GM19328 (cell line): ENCODE data around the gene CWF19L2.
"Not testable (repeated sequence)": the region's sequence is repeated elsewhere in the genome, so short reads cannot be mapped to it uniquely, and the experiment has no call there.

Experiments
- ATAC-seq: cut with Tn5 transposase; IDR thresholded peaks from one replicate; pipeline ENCODE4 v1.9.1; 2021; ENCODE audit warnings: mild to moderate bottlenecking, moderate library complexity; ENCODE audit not compliant: unreplicated experiment

CWF19L2 gene

GRCh38 chr11:107439586-107440167, 17.9 kb downstream of the CWF19L2 start:
- no peak for ATAC-seq

DNA sequence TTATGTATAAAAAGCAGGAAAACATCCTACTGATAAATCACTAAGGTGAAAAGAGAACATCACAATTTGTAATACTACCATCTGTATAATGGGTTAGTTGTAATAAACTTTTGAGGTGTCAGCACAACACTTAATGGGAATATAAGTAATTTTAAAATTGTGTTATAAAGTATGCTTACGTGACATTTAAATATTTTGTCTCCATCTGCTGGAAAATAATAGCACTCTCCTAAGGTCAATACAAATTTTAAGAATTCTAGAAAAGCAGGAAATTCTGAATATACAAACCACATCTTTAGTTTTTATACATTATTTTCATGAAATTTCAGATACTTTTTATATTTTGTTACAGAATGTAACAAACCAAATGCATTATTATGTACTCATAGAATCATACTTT, 19.5 kb downstream of the CWF19L2 start:
- no peak for ATAC-seq

DNA sequence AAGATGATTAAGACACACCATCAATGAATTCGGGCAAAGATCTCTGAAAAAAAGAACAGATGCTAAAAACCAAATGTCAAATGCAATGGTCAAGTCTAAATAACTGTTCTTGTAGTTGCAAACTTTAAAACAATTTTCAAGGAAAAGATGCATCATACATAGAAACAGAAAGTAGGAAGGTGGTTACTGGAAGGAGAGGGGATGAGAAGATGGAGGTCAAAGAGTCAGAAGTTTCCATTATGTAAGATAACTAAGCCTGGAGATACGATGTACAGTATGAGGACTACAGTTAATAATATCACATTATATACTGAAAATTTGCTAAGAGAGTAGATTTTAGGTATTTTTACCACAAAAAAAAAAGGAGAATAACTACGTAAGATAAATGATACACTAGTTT, 27.1 kb downstream of the CWF19L2 start:
- no peak for ATAC-seq

- ATAC-seq = no peak
Measured at GRCh38 chr11:107427569-107428180, 29.9 kb downstream of the CWF19L2 start.

- no peak for ATAC-seq
Measured at GRCh38 chr11:107413352-107413751, 44.3 kb downstream of the CWF19L2 start.

- ATAC-seq = no peak
Measured at GRCh38 chr11:107408762-107409211, 48.8 kb downstream of the CWF19L2 start.

DNA sequence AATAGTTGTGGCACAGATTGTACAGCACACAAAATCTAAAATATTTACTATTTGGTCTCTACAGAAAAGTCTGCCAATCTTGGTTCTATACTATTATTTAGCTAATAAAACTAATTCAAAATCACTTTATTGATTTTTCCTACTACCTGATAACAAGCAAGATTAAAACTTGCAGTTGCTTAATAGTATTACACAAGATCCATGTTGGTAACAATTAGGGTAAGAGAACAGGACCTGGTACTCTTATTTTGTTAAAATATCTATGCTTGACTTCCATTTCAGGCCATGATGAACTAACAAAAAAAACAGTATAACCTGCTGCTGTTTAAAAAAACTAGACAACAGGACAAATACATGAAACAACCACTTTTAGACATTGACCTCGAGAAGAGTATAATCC, 52.4 kb downstream of the CWF19L2 start:
- no peak for ATAC-seq

DNA sequence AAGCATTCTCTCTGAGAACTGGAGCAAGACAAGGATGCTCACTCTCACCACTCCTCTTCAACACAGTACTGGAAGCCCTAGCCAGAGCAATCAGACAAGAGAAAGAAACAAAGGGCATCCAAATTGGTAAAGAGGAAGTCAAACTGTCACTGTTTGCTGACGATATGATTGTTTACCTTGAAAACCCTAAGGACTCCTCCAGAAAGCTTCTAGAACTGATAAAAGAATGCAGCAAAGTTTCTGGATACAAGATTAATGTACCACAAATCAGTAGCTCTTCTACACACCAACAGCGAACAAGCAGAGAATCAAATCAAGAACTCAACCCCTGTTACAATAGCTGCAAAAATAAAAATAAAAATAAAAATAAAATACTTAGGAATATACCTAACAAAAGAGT, 56.5 kb downstream of the CWF19L2 start:
- ATAC-seq = not testable (repeated sequence)

GRCh38 chr11:107397357-107397756, 60.3 kb downstream of the CWF19L2 start:
- no peak for ATAC-seq

DNA sequence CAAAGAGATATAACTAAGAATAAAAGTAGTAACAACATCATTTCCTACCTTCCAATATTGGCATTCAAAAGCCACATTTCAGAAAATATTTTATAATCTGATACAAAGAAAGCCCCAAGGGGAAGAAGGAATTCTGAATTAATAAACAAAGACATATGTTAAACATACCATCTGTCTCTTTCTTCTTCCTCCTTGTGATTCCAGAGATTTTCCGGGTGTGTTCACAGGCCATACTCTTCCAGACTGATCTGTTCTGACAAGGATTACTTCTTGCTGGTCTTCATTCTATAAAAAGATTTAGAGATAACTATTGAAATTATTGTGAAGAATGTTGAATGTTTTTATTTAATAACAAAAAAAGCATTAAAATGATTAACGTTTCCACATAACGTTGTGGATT, 65.0 kb downstream of the CWF19L2 start:
- no peak for ATAC-seq

DNA sequence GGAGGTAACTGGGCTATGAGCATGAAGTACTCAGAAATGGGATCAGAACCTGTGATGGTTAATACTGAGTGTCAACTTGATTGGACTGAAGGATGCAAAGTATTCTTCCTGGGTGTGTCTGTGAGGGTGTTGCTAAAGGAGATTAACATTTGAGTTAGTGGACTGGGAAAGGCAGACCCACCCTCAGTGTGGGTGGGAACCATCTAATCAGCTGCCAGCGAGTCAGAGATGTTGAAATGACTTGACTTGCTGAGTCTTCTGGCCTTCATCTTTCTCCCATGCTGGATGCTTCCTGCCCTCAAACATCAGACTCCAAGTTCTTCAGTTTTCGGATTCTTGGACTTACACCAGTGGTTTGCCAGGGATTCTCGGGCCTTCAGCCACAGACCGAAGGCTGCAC, 66.9 kb downstream of the CWF19L2 start:
- not testable (repeated sequence) for ATAC-seq

DNA sequence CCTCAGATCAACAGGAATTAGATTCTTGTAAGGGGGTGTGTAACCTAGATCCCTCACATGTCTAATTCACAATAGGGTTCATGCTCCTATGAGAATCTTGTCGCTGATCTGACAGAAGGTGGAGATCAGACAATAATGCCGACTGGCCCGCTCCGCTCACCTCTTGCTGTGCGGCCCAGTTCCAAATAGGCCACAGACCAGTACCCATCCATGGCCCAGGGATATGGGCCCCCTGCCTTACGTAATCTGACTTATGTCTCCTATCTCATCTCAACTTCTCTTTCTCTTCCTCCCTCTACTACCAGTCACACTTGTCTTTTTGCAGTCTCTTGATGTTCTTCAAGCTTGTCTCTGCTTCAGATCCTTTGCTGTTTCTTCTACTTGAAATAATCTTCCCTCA, 70.0 kb downstream of the CWF19L2 start:
- no peak for ATAC-seq

- ATAC-seq = no peak
Measured at GRCh38 chr11:107385361-107385981, 72.2 kb downstream of the CWF19L2 start.

DNA sequence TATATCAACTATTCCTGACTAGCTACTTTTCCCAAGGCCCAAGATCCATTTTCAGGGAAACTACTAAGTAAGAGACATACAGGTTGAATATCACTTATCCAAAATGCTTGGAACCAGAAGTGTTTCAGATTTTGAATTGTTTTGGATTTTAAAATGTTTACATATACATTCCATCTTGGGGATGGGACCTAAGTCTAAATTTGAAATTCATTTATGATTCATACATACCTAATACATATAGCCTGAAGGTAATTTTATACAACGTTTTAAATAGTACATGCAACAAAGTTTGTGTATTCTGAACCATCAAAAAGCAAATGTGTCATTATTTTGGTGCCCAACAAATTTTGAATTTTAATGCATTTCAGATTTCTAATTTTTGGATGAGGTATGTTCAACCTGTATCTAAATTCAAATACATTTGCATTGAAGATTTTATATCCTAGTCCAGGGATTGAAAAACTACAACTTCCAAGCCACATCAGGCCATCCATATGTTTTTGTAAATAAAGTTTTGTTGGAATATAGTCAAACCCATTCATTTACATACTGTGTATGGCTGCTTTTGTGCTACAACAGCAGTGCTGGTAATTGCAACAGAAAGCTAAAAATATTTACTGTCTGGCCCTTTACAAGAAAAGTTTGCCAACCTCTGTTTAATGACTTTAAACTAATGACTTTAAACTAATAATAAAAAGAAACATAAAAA, 73.3 kb downstream of the CWF19L2 start:
- ATAC-seq = no peak

GRCh38 chr11:107372439-107372838, 85.2 kb downstream of the CWF19L2 start:
- no peak for ATAC-seq

DNA sequence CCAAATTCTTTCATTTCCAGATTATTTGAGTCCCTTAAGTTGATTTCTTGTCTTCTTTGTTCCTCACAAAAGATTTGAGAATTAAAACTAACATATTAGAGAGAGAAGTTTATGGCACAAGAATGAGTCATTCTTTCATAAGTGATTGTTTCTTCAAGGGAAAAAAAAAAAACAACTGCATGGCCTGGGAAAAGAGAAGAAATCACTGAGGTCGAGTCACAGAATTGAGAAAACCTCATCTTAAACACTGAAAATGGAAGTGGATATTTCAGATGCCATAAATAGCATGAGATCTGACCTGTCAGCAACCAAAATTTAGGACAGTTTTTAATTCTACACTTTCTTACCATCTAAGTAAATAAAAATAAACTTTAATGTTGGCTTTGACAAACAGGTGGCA, 87.2 kb downstream of the CWF19L2 start:
- no peak for ATAC-seq

- no peak for ATAC-seq
Measured at GRCh38 chr11:107359701-107360100, 97.9 kb downstream of the CWF19L2 start.

GRCh38 chr11:107357877-107358276, 99.7 kb downstream of the CWF19L2 start:
- no peak for ATAC-seq

- ATAC-seq = no peak
Measured at GRCh38 chr11:107354780-107355179, 102.8 kb downstream of the CWF19L2 start.

DNA sequence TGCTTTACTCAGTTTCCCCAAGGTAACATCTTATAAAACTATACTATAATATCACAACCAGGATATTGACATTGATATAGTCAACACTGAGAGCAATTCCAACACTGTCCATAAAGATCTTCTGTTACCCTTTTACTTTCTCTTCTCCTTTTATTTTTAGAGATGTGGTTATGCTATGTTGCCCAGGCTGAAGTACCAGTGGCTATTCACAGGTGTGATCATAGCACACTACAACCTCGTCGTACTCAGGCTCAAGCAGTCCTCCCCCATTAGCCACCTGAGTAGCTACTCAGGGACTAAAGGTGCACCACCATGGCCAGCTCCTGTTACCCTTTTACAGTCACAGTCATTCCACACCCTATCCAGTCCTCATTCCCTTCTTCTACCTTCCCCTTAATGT, 119.7 kb downstream of the CWF19L2 start:
- ATAC-seq = peak; percentile 76

GRCh38 chr11:107331728-107332127, 125.9 kb downstream of the CWF19L2 start:
- ATAC-seq = no peak

DNA sequence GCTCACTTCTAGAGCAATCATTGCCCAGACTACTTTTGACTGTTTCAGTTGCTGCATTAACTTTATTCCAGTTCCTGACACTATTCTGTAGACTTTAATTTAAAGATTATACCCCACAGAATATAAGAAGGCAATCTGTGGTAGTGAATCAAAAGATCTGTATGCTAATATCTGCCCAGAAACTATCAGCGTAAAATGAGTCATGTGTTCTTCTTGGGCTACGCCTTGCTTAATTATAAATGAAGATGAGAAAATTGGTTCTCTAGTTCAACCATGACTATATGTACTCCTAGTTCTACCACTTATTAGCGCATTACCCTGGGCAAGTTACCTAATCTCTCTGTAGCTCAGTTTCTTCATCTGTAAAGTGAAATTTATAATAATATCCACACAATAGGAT, 128.5 kb downstream of the CWF19L2 start:
- ATAC-seq = no peak
